GDM1 (cell line): ENCODE measurements around the gene POLH.
"Not testable (repeated sequence)": the region's sequence is repeated elsewhere in the genome, so short reads cannot be mapped to it uniquely, and the experiment has no call there.

ENCODE experiments used
- DNase-seq: peaks from one replicate; lab custom pipeline; 2025; lab: John Stamatoyannopoulos, UW

The POLH gene

DNA sequence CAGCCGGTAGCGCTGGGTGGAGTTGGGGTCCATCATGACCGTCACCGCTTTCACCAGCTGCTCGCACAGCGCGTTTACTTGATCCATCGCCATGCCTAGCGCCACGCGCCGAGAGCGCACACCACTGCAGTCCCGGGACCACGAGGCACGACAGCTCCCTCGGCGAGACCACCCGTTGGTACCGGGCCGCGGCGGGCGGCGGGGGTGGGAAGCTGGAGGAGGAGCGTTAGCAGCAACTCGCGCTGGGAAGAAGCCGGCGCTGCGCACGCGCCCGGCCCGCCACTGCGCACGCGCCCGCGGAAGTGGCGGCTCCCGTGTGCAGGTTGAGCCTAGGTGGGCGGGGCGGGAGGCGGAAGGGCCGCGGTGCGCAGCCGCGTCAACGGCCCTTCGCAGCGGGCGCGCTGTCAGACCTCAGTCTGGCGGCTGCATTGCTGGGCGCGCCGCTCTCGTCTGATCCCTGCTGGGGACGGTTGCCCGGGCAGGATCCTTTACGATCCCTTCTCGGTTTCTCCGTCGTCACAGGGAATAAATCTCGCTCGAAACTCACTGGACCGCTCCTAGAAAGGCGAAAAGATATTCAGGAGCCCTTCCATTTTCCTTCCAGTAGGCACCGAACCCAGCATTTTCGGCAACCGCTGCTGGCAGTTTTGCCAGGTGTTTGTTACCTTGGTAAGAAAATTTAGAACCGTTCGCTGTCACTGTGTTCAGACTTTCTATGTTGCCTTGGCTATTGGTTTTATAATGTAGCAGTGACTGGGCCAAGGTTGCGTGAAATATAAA lies at the start of gene POLH, which contains the start of gene XPO5:
Gene POLH (plus strand): TSS at position 414 of the 780 bp plus-strand sequence. CDS start 6,135 bp downstream, outside the sequence.
Gene XPO5 (minus strand): TSS at position 267 of the 780 bp plus-strand sequence. CDS start 174 bp downstream, at position 93.
- DNase-seq: peak; percentile 95

DNA sequence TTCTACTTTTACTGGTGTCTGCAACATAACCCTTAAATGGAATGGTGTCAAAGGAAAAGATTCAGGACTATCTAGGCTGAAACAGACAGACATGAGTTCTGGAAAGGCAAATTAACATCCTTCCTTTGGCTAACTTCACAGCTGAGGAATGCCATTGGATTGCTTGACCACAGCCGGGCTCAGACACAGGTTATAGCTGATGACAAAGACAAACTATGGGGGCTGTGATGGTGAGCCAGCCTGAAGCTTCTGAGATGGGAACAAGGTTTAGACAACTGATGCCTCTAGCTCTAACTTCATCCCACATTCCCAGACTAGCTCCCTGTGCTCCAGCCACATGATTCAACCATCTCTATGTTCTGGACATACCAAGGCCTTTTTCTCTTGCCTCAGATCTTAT lies 43.8 kb upstream of the POLH start:
- no peak for DNase-seq

DNA sequence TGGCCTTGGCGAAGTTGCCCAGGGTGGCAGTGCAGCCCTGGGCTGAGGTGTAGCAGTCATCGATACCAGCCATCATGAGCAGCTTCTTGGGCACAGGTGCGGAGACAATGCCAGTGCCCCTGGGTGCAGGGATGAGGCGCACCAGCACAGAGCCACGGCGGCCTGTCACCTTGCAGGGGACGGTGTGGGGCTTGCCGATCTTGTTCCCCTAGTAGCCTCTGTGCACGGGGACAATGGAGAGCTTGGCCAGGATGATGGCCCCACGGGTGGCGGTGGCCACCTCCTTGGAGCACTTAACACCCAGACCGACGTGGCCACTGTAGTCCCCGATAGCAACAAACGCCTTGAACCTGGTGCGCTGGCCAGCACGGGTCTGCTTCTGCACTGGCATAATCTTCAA lies 37.0 kb upstream of the POLH start:
- not testable (repeated sequence) for DNase-seq

DNA sequence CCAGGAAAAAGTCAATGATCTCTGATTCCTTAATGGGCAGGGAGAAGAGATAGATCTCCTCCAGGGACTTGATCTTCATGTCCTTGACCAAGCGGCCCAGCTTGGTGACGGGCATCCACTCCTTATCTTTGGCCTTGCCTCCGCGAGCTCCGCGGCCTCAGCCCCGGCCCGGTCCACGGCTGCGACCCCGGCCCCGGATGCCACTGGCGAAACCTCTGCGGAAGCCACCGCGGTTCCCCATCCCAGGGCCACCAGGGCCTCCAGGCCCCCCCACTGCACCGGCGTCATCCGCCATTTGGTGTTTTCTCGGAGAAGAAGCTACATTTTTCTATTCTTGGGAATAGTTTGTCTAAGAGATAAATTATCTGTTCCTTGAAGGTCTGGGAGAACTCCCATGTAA lies 36.6 kb upstream of the POLH start:
- DNase-seq: not testable (repeated sequence)

DNA sequence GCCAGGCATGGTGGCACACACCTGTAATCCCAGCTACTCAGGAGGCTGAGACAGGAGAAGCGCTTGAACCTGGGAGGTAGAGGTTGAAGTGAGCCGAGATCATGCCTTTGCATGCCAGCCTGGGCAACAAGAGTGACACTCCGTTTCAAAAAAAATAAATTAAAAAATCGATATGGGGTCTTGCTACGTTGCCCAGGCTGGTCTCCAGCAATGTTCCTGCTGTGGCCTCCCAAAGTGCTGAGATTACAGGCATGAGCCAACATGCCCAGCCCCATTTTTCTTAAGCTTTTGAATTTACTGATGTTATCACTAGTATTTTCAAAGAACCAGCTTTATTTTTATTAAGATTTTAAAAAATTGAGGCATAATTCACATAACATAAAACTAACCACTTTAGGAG lies 35.5 kb upstream of the POLH start:
- no peak for DNase-seq

DNA sequence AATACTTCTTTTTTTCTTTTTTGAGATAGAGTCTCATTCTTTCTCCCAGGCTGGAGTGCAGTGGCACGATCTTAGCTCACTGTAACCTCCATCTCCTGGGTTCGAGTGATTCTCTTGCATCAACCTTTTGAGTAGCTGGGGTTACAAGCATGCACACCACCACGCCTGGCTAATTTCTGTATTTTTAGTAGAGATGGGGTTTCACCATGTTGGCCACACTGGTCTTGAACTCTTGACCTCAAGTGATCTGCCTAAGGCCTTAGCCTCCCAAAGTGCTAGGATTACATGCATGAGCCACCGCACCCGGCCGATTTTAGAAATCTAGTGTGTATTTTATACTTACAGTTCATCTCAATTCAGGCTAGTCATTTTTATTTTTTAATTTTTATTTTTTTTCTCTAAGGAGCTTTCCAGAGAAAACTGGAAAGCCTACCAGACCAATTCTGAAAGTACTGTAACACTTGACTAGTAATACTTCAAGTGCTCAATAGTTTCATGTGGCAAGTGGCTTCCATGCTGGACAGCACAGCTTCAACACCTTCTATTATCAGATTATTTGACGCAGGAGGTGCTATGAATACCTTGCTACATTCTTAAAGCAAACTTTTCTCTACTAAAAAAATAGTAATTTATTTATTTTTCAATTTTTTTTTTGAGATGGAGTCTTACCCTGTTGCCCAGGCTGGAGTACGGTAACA lies 34.1 kb upstream of the POLH start:
- no peak for DNase-seq

DNA sequence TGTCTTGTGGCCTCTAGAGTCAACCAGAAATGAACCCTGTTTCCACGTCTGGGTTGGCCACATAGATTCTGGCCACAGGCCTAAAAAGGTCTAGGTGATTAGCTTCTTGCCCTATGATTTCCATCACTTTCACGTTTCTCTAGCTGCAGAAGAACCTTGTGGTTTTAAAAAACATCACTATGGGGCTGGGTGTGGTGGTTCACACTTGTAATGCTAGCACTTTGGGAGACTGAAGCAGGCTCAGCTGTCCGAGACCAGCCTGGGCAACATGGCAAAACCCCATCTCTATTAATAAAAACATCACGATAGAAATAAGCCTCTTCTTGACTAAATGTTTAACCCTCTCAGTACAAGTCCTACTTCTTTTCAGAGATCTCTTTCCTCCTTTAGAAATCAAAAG lies 31.5 kb upstream of the POLH start:
- DNase-seq: no peak

DNA sequence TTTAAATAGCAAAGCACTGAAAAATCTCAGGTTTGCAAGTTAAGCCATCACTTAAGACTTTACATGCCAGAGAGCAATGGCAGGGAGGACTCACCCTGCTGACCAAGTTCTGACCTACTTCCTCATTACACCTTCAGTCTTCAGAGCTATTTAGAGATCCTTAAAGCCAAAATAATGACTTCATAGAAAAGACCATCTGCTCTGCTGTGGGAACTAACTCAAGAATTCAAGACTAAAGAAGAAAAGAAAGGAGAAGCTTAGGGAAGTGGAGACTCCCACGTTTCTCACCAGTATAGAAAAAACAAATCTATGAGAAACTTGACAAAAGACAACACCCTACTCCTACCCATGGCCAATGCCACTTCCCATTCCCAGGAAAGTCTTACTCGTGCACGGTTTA lies 28.8 kb upstream of the POLH start:
- DNase-seq: no peak

DNA sequence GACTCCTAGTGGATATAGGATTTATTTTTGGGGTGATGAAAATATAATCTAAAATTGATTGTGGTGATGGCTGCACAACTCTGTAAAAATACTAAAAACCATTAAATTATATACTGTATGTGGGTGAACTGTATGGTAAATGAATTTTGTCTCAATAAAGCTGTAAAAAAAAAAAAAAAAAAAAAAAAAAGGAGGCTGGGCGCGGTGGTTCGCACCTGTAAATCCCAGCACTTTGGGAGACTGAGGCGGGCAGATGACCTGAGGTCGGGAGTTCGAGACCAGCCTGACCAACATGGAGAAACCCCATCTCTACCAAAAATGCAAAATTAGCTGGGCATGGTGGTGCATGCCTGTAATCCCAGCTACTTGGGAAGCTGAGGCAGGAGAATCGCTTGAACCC lies 18.4 kb upstream of the POLH start:
- not testable (repeated sequence) for DNase-seq

DNA sequence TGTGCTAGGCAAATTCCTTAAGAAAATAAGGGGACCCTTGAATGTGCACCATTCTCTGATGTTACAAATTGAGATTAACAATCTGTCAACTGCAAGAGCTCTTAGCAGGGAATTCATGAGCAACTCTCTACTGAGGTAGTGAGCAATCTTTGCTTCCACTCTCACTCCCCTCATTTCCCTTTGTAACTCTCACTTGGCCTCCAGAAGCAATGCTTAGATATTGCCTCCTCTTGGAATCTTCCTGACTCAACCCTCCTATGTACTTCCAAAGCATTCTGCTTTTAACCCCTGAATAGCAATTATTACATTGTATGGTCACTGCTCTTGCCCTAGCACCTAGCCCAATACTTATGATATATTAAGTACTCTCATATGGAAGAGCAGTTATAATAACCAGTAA lies 16.7 kb upstream of the POLH start:
- DNase-seq: no peak

DNA sequence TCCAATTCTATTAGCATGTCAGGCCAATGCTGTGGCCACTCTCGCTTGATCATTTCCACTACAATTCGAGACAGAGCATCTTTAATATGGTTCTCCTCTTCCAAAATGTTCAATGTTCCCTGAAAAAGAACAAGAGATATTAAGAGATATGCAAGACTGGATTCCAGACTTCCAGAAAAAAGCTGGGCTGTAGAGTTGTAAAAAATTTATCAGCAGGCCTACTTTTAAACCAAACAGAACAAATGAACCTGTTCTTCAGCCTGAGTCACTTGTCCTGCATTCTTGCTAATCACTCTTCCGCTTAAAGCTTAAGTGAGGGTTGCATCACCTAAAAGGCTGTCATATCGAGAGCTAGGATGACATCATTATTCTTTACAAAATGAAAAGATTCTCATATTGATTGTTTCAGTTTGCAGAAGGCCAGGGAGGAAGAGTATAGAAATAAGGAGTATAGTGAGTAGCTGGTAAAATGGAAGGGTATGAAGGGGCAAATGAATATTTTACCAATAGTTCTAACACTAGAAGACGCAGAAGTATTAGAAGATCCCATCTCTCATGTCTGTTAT lies 5.0 kb upstream of the POLH start:
- no peak for DNase-seq

DNA sequence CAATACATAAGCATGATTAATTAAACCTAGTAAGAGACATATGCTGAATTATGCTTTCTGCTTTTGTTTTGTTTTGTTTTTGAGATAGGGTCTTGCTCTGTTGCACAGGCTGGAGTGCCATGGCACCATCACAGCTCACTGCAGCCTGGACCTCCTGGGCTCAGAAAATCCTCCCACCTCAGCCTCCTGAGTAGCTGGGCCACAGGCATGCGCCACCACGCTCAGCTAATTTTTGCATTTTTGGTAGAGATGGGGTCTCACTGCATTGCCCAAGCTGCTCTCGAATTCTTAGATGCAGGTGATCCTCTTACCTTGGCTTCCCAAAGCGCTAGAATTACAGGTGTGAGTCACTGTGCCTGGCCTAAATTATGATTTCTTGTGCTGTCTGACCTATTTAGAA lies 4.0 kb upstream of the POLH start:
- no peak for DNase-seq

DNA sequence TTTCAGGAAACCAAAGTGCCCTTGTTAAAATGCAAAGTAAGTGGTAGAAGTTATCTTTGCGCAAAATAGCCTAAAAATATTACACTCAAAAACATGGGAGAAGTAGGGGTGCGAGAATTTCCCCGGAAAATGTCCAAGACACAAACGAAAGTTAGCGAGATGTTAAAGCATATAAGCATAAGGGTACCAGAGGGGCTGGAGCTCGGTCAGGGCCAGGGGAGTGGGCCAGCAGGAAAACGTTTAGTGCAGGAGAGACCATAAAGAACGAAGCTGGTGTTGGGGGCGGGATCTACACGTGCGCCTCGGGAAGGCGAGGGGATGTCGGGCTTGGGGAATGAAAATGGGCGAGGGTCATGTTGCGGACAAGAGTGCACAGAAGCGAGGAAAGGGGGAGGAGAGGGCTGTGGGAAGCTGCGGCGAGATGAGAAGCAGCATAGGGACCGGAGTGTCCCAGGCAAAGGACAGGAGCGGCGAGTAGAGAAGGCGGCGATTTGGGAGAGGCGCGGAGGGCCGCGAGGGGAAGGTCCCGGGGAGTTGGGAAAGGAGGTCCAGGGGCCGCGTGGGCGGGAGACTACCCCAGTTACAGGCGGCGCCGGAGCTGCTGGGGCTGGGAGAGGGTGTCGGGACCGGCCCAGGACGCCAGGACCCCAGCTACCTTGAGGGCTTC lies 747 bp upstream of the POLH start:
- DNase-seq: no peak

DNA sequence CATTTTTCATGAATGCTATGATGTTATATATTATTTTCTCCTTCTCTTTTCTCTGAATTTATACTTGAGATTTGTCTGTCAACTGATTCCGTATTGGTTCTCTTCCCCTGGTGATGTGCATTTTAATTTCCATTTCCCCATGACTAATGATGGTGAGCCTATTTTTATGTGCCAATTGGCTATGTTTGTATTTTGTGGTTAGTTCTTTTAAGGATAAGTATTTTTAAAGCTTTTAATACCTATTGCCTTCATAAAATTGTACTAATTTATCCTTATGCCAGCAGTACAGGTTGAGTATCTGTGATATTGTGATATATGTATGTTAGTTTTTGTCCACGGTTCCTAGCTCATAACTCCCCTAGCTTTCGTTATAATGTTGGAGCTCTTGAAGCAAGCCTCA lies 2.8 kb downstream of the POLH start:
- no peak for DNase-seq

DNA sequence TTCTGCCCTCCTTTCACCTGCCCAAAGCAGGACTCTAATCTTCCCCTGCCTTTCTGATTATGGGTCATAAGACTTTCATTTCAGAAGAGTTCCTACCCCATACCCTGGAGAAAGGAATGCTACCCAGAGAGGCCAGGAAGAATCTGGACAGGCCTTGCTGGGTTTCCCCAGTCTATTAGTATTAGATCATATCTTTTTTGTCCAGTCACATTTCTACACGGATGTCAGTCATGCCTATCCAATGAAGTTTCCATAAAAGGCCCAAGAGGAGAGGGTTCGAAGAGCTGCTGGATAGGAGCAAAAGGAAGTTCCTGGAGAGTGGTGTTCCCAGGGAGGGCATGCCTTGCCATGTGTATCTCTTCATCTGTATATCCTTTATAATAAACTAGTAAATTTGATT lies 3.2 kb downstream of the POLH start:
- DNase-seq: no peak

DNA sequence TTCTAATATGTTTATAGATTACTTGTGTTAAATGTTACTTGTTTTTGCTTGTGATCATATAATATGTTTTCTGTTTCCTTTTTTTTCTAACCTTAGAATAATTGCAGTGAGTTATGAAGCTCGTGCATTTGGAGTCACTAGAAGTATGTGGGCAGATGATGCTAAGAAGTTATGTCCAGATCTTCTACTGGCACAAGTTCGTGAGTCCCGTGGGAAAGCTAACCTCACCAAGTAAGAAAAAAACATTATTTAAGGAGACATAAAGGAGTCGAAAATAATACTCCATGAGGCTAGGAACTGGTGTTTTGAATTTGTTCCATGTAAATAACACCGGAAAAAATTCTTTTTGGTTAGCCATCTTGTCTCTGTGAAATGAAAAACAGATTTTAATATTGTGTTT lies 6.9 kb downstream of the POLH start:
- no peak for DNase-seq

DNA sequence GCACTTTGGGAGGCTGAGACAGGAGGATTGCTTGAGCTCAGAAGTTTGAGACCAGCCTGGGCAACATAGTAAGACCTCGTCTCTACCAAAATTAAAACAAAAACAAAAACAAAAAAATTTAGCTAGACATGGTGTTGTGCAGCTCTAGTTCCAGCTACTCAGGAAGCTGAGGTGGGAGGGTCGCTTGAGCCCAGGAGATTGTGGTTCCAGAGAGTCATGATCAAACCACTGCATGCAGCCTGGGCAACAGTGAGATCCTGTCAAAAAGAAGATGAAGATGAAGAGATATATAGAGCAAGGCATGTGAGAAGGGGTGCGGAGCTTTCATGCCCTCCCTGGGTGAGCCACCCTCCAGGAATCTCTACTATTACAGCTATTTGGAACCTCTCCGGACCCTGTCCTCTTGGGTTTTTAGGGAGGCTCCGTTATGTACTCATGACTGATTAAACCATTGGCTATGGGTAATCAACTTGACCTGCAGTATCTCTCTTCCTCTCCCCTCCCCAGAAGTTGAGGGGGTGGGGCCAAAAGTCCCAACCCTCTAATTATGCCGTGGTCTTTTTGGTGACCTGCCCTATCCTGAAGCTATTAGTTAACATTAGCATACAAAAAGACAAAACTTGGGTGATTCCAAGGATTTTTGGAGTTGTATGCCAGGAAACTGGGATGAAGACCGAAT lies 9.0 kb downstream of the POLH start:
- no peak for DNase-seq

DNA sequence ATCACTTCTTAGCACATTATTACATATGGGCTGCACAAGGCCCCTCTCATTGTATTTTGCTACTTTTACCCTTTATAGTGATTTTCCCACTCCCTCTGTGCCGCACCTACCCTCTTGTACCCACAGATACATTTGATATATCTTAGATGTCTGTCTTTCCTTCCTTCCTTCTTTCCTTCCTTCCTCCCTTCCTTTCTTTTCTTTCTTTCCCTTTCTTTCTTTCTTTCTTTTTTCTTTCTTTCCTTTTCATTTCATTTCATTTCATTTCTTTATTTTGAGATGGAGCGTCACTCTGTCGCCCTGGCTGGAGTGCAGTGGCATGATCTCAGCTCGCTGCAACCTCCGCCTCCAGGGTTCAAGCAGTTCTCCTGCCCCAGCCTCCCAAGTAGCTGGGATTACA lies 12.2 kb downstream of the POLH start:
- DNase-seq: no peak

DNA sequence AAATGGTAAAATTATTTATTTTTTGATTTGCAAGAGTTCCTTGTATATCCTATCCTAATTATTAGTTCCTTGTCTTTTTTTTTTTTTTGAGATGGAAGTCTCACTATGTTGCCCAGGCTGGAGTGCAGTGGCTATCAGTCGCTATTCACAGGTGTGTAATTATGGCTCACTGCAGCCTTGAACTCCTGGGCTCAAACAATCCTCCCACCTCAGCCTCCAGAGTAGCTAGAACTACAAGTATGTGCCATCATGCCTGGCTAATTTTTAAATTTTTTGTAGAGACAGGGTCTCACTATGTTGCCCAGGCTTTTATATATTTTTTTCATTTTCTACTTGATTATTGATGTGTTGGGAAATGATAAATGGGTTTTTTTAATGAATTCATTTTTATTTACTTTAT lies 13.6 kb downstream of the POLH start:
- not testable (repeated sequence) for DNase-seq

DNA sequence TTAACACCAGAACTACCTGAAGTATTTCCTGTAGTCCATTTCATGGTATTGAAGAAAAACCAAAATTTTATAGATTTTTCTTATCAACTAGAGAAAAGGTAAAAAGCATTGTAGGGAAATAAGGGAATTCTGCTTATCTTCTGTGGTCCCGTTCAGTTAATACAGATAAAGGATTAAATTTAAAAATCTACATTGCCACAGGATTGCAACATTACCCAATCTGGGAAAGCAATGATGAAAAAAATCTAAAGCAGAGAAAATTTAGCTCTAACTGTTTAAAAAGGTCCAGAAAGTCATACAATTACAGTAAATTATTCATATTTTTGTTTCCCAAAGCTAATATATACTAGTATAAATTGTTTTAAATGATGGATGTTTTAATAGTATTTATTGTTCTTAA lies 18.0 kb downstream of the POLH start:
- DNase-seq: no peak

DNA sequence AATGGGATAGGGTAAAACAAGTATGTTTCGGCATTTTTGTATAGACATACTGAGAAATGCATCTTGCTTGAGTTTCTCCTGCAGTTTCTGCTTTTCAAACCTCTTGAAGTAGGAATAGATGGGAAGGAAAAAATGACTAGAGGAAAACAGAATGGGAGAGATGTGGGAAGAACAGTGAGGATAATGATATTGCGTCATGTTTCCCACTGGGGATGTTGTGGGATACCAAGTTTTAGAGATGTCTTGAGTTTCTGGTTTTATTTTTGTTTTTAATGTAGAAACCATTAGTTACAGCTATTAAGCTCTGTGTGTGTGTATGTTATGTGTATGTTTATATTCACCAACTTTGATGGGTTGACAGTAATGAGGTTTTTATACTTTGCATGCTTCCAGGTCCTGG lies 24.6 kb downstream of the POLH start:
- DNase-seq: no peak

DNA sequence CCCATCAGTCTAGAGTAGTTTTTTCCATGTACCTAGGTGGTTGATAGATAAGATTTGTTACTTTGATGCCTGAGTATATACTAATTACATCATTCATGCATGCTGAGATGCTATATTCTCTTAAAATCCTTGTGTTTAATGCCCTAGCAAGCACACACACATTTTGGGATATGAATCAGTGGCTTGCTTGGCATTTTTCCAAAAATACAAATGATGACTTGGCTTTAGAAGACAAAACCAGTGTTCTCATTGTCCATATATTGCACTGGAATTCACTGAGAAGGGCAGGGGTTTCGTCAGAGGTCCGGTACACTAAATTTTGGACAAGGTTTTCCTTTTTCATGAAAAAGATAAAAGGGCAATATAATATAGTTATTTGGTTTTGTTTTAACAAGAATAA lies 28.2 kb downstream of the POLH start:
- DNase-seq: no peak
